BE2C (cell line): Measurements from ENCODE around the gene HOATZ.
A peak's percentile ranks its signal among the peaks of the same experiment; 100 is the strongest.

ENCODE experiments used
- DNase-seq: peaks from one replicate; pipeline ENCODE4 v3.0.0-alpha.2; 2020
- H3K27me3 ChIP-seq: fragments of 250-450 bp; sonication (Bioruptor Pico); 2 replicates; pipeline ENCODE4 v1.5.1; 2020; ENCODE audit warnings: mild to moderate bottlenecking
- H3K36me3 ChIP-seq: fragments of 250-450 bp; sonication (Bioruptor Pico); 2 replicates; pipeline ENCODE4 v1.5.1; 2020; ENCODE audit warnings: mild to moderate bottlenecking
- H3K4me1 ChIP-seq: fragments of 250-450 bp; sonication (Bioruptor Pico); 2 replicates; pipeline ENCODE4 v1.5.1; 2020
- H3K4me3 ChIP-seq: 2 replicates; pipeline ENCODE4 v1.5.1; 2011; ENCODE audit warnings: low read depth, low read length
- H3K9me3 ChIP-seq: fragments of 250-450 bp; sonication (Bioruptor Pico); 2 replicates; pipeline ENCODE4 v1.5.1; 2020
- CTCF ChIP-seq: IDR thresholded peaks from 2 replicates; pipeline ENCODE4 v1.5.1; 2012; ENCODE audit warnings: mild to moderate bottlenecking, low read depth, low read length

Gene HOATZ

DNA sequence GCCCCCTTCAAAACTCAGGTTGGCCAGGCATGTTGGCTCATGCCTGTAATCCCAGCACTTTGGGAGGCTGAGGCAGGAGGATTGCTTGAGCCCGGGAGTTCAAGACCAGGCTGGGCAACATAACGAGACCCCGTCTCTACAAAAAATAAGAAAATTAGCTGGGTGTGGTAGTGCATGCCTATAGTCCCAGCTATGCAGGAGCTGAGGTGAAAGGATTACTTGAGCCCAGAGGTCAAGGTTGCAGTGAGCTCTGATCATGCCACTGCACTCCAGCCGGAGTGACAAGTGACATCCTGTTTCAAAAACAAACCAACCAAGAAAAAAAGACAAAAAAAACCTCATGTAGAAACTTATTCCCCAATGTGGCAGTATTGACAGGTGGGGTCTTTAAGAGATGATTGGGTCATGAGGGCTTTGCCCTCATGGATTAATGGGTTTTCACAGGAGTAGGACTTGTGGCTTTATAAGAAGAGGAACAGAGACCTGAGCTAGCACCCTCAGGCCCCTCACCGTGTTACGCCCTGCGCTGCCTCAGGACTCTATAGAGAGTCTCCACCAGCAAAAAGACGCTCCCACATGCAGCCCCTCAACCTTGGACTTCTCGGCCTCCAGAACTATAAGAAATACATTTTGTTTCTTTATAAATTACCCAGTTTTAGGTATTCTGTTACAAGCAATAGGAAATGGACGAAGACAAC is 48.3 kb downstream of the HOATZ start:
- H3K4me3 ChIP-seq: no peak overlapping the region
- no peaks in the 10 kb centered on the region for H3K36me3 ChIP-seq
- peaks cover 8% of the 10 kb centered on the region for H3K4me1 ChIP-seq
- H3K9me3 ChIP-seq: no peaks in the 10 kb centered on the region
- no peaks in the 10 kb centered on the region for H3K27me3 ChIP-seq
- DNase-seq: no peak
- no peak for TF ChIP-seq CTCF

DNA sequence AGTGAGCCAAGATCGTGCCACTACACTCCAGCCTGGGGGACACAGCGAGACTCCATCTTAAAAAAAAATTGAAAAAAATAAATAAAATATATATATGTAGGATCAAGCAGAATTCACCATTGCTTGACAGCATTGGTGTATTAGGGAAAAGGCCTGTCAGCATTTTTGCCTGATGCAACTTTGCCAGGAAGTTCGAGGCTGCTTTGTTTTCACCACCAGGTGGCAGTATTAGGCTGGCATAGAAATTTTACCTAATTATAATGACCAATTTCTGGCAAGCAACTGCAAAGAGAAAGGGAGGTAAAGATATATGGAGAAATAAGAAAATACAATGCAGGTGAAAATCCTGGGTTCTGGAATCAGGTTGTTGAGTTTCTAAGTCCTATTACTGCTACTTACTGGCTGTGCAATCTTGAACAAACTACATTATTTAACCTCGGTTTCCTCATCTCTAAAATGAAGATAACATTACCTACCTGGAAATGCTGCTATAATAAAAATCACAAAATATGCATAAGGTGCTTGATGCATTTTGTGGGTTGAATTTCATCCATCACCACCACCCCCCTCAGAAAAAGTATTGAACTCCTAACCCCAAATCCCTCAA is 50.6 kb downstream of the HOATZ start:
- DNase-seq: peak; percentile 69
- Histone ChIP-seq H3K36me3 (no peaks in the 10 kb centered on the region), H3K27me3 (no peaks in the 10 kb centered on the region), H3K9me3 (no peaks in the 10 kb centered on the region), H3K4me1 (peaks cover 8% of the 10 kb centered on the region), H3K4me3 (no peak overlapping the region)
- peak; percentile 92 for TF ChIP-seq CTCF

- H3K4me1 ChIP-seq: peaks cover 8% of the 10 kb centered on the region
- no peaks in the 10 kb centered on the region for H3K9me3 ChIP-seq
- H3K27me3 ChIP-seq: no peaks in the 10 kb centered on the region
- TF ChIP-seq CTCF: peak; percentile 27; the same call in 1 of the 2 replicates
- no peak for DNase-seq
- H3K4me3 ChIP-seq: no peak overlapping the region
- no peaks in the 10 kb centered on the region for H3K36me3 ChIP-seq
Measured at GRCh38 chr11:111566324-111566723, 51.7 kb downstream of the HOATZ start.

GRCh38 chr11:111569476-111569875 is 54.9 kb downstream of the HOATZ start:
- peaks cover 8% of the 10 kb centered on the region for H3K4me1 ChIP-seq
- no peak overlapping the region for H3K4me3 ChIP-seq
- no peak for TF ChIP-seq CTCF
- DNase-seq: no peak
- no peaks in the 10 kb centered on the region for H3K9me3 ChIP-seq
- H3K27me3 ChIP-seq: no peaks in the 10 kb centered on the region
- H3K36me3 ChIP-seq: no peaks in the 10 kb centered on the region

GRCh38 chr11:111570796-111571195 is 56.2 kb downstream of the HOATZ start:
- Histone ChIP-seq H3K9me3 (no peaks in the 10 kb centered on the region), H3K4me1 (peaks cover 7% of the 10 kb centered on the region), H3K36me3 (no peaks in the 10 kb centered on the region), H3K4me3 (no peak overlapping the region), H3K27me3 (no peaks in the 10 kb centered on the region)
- no peak for DNase-seq
- no peak for TF ChIP-seq CTCF

GRCh38 chr11:111571829-111572501 is 57.4 kb downstream of the HOATZ start:
- no peak for DNase-seq
- Histone ChIP-seq H3K4me3 (no peak overlapping the region), H3K27me3 (no peaks in the 10 kb centered on the region), H3K9me3 (no peaks in the 10 kb centered on the region), H3K36me3 (no peaks in the 10 kb centered on the region), H3K4me1 (no peaks in the 10 kb centered on the region; the same call in 1 of the 2 replicates)
- no peak for TF ChIP-seq CTCF
